NOMO-1 treated with DMSO at 0.1 percent for 48 hours (cell line): ENCODE results near the gene GRAMD4.
A peak's percentile ranks its signal among the peaks of the same experiment; 100 is the strongest.

Experiments
- DNase-seq: peaks from one replicate; lab custom pipeline; 2025; ENCODE audit not compliant: unreplicated experiment; lab: John Stamatoyannopoulos, UW

GRAMD4 gene

DNA sequence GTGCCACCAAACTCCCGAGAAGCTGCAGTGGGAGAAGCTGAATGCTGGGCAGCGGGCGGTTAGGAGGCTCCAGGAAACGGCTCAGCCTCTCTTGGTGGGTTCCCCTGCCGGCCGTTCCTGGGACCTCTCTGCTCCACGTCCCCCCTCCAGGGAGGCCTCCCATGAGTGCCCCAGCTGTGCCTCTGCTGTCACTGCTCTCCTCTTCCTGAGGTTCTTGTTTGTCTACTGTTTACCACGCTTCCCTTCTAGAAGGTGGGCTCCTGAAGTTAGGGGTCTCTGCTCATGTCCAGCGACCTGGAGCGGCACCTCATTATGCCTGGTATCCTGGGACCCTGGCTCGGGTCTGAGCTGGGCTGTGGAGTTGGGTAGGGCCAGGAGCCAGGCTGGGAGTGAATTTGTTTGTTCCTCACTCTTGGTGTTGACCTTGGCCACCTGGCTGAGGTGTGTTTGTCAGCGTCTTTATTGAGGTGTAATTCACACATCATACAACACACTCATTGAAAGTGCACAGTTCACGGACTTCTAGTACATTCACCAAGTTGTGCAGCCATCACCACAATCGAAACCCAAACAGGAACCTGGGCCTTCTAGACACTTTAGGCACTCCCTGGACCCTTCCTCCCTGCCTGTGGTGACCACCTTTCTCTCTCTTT is 37.8 kb upstream of the GRAMD4 start:
- DNase-seq: no peak

DNA sequence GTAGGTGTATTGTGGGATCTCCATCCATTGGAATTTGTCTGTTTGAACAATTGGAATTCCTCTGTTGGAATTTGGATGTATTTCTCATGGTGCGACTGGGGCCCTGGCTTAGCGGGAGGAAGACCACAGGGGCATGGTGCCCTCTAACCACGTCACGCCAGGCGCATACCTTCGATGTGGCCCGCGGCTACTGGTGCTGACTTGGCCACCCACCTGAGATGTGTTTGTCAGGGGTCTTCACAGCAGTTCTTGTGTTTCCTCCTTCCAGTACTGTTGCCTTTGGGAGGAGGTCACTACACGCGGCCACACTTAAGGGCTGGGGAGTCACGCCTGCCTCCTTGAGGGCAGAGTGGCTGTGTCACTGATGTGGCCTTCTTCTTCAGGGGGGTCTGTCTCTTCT is 36.6 kb upstream of the GRAMD4 start:
- no peak for DNase-seq

DNA sequence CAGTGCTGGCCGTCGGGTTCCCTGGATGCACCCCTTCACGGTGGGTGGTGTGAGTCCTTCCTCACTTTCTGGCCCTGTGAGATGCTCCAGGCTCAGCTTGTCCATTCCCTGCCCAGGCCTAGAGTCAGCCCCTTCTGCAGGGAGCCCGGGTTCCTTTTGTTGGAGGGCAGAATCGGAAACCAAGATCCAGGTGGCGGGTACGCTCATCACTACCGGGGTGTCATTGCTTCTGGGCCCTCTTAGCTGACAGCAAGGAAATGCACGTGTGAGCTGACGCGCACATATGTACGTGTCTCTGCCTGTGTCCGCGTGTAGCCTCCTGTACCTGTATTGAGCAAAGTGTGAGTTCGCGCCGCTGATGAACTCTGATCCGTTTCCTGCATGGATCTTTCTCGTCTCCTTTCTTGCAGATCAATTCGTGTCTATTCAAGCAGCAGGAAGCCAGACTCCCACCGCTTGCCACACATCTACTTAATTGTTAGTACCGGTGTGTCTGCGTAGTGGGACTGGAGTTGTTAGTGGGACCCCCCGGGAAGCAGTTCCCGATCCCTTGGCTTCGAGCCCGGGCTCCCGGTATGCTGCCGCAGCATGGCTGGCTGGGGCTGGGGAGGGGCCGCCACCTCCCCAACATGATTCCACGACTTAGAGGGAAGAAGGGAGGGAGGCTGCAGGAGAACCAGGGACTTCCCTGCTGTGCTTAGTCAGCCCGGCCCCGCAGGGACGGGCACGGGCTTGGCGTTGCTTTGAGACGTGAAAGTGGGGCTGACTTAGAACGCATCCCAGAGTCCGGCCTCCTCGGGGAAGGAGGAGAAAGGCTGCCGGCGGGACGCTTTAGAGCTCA is 35.9 kb upstream of the GRAMD4 start:
- DNase-seq: no peak

DNA sequence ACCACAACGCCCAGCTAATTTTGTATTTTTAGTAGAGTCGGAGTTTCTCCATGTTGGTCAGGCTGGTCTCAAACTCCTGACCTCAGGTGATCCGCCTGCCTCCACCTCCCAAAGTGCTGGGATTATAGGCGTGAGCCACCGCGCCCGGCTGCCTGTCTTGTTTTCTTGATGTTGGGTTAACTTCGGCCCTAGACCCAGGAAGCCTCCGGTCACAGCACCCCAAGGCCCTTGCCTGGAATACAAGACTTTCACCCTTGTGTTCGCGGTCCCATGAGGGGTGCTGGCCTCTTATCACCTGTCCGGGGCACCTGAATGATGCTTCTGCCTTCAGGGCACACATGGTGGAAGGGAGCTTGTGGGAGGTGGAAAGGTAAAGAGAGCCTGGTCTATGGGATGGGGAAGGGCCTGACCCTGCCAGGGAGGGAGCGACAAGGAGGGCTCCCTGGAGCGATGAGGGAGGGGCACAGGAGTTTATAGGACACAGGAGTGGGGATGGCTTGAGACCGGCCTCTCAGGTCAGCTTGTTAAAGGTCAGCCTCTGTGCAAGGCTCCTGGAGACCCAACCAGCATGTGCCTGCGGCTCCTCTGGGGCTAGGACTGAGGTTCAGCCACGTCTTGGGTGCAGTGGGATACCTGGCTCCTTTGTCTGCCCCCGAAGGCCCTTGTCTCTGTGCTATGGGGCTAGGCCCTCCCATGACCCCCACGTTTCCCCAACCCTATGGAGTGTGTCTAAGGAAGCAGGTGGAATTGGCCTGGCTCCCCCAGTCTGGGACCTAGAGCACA is 34.7 kb upstream of the GRAMD4 start:
- no peak for DNase-seq

DNA sequence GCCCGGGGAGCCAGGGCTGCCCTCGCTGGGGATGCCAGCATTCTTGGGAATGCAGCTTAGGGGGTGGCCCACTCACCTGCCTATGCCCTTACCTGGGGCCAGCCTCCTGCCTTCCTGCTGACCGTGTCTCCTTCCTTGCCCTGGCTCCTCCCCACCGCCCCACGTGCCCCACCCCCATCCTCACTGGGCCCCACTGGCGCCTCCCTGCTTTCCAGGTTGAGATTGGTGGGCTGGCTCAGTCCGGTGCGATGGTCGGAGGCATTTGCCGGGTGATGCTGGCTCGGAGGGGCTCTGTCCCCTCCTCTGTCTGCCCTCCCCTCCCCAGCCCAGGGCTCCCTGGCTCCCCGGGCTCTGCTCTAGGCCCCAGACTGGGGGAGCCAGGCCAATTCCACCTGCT is 34.1 kb upstream of the GRAMD4 start:
- no peak for DNase-seq

DNA sequence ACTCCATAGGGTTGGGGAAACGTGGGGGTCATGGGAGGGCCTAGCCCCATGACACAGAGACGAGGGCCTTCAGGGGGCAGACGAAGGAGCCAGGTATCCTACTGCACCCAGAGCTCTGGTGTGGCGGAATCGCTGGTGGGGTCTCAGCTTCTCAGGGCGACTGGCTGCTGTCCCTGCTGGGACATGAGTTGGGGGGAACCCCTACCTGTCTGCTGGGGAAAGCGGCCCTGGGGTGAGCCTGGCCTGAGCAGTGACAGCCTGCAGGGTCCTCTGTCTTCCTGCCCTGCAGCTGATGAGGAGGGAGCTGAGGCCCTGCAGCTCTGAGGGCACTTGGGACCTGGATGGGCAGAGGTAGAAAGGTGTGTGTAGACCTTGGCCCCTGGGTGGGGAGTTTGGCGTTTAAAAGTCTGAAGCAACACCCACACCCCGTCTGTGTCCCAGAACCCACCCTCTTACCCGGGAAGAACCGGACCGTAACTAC is 33.6 kb upstream of the GRAMD4 start:
- DNase-seq: no peak

DNA sequence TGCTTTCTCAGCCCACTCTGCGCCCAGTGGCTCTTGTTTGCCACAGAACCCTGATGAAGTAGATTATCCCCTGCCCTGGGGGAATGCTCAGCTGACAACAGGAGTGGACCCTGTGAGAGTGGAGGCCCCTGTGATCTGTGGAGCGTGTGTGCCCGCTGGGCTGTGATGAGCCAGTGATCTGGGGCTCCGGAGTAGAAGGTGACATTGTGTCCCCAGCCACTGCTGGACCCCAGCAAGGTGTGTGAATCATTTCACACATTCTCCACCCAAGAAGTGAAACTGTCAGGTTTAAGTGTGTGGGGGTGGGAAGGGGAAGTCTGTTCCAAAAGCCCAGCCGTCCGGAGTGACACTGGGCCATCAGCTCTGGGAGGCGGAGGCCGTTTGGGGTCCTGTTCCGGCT is 33.1 kb upstream of the GRAMD4 start:
- DNase-seq: peak; percentile 23

DNA sequence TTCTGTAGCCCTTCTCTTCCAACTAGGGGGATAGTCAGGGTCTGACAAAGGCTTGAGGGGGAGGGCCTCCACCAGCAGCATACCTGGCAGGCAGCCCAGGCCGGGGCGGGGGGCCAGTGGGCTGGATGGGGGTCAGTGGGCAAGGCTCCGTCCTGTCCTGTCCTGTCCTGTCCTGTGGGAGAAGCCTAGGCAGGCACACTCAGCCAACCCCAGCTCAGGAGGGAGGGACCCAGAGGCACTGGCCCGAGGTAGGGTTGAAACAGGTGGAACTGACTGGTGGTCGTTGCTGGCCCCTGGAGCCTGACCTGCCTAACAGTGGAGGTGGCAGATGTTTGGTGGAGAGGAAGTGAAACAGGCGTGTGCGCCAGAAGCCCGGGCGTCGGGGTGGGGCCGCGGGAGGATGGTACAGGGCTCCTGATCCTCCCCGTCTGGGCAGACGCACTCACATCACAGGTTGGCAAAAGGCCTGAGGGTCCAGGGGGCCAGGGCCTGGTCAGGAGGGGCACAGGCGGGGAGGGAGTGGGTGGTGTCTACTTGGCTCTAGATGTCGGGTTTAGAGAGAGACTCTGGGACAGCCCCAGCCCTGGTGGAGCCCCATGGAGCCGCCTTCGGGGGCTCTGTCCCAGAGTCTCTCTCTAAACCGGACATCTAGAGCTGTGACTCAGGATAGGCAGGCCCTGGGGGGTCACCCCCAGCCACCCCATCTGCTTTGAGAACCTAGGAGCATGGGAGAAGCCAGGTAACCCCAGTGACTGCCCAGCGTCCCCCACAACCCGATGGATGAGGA is 32.5 kb upstream of the GRAMD4 start:
- DNase-seq: peak; percentile 75

DNA sequence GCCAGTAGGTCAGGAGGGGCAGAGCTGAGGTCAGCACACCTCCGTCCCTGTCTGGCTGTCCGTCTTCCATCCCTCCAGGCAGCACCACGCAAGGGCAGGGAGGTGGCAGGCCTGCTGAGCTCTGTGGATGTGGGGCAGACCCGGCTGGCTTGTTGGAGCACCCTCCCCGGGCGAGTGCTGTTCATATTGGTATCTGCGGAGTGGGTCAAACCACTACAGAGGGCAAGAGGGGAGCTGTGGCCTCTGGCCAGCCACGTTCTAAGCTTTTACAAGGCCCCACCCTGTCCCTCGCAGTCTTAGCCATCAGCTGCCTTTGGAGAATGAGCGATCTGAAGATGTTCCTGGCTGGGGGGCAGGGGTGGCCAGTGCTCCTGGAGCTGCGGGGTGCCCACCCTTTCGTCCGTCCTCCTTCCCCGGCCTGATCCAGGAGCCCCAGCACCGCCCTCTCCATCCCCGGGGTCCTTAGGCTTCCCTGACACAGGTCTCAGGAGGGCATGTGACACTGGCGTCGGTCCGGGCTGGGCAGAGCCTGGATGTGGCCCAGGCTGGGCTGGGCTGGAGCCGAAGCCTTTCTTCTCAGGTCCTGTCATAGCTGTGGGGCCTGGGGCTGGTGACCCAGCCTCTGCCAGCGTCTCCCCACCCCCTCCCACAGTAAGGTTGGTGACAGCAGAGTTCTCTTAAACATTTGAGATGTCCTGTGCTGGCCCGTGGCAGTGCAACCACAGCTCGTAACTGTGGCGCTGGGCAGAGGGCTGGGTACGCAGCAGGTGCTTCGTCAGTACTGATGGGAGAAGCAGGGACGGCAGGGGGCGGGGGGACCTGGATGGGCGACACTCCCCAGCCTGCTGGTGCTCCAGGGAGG is 31.7 kb upstream of the GRAMD4 start:
- no peak for DNase-seq

DNA sequence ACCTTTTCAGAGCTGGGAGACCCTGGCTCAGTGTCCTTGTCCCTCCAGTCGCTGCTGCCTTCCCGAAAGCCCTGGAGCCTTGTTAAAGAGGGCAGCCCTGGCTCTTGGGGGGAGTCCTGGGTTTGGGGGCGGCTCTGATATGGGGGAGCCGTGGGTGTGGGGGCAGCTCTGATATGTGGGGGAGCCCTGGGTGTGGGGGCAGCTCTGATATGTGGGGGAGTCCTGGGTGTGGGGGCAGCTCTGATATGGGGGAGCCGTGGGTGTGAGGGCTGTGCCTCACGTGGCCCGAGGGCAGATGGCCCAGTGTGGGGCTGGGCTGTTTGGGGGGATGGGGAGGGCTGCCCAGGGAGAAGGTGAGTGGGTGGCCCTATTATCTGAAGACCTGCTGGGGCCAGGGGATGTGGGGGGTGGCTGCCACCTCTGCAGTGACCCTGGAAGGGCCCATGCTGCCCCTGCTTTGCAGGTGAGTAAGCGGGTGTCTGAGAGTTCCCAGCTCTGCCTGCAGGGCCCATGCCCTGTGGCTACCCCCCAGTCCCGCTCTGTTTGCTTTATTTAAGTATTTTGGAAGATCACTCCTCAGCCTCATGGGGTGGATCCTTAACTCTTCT is 30.9 kb upstream of the GRAMD4 start:
- DNase-seq: no peak

DNA sequence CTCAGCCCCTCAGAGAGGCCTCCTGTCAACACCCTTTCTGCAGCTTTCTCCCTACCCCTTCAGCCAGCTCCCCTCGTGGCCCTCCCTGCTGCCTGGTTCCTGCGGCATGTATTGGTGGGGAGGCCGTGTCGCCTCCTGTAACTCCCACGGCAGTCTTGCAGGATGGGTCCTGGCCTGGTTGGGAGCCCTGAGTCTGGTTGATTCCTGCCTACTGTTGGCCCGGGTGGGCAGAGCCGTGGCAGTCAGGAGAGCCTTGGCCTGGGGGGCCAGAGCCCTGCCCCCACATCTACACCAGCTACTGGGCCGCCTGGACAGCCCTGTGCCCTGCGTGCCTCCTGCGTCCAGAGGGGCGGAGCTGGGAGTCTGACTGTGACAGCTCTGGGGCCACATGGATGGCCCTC is 30.3 kb upstream of the GRAMD4 start:
- no peak for DNase-seq

DNA sequence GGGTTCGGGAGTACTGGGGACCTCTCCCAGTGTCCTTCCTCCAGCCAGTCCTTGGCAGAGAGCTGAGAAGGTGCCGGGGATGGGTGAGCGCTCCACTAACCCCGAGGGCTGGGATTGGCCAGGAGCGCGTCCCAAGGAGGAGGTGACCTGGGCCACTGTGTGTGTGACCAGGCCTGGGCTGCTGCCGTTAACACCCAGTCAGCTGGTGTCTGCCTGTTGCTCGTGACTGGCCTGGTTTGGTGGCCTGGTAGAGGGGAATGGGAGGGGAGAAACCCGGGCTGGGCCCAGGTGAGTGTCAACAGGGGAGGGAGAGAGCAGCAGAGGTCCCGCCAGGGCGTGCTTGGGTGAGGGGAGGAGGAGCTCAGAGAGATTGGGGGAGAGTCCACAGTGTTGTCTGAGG is 29.9 kb upstream of the GRAMD4 start:
- no peak for DNase-seq

DNA sequence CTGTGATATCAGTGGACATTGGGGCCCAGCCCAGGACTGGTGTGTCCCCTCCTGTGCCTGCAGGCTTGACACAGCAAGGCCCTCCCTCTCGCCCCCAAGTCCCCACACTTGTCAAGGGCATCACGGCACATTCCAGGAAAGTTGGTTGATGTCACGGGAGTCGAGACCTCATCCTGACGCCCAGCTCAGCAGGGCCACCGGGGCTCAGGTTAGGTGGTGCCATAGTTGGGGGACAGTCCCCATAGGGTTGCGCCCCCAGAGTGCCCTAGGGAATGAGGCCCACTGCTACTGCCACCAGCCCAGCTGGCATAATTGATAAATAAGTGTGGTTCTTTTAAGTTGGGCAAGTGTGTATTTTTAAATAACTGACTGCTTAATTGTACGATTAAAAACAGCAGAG is 28.3 kb upstream of the GRAMD4 start:
- DNase-seq: no peak

DNA sequence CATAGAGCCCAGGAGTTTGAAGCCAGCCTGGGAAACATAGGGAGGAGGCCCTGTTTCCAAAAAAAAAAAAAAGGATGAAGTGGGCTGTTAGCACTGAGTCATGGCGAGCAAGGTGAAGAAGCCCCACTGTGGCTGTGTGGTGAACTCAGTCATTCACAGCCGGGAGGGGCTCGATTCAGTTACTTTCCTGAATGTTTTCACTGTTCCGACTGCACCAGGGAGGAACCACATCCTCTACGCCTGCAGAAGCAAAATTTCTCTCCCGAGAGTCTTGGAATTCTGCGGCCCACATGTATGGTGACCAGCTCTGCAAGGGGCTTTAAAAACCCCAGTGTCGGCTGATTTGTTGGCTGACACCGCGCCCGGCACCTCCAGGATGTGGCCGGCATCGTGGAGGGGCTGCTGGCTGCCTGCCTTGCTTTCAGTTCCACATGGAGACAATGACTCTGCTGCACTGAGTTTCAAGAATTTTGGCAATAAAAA is 27.8 kb upstream of the GRAMD4 start:
- peak; percentile 72 for DNase-seq

DNA sequence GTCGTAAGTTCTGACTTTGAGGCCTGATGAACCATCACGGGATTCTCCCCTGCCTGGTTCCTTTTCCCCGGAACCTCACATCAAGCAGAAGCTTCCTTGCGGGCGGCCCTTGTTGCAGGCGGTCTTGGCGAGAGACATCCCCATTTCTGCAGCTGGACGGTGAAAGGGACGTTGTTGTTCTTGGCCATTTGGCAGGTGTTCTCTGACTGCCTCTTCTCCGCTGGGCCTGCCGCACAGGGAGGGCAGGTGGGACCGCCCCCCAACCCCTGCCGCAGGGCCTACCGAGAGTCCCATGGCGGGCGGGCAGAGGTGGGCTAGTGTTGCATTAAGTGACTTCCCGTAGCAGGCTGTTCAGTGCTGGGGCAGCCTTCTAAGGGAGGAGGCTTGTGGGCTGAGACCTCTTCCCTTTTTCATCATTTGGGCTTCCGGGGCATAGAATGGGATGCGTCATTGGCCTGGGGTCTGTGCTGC is 26.9 kb upstream of the GRAMD4 start:
- peak; percentile 92 for DNase-seq

DNA sequence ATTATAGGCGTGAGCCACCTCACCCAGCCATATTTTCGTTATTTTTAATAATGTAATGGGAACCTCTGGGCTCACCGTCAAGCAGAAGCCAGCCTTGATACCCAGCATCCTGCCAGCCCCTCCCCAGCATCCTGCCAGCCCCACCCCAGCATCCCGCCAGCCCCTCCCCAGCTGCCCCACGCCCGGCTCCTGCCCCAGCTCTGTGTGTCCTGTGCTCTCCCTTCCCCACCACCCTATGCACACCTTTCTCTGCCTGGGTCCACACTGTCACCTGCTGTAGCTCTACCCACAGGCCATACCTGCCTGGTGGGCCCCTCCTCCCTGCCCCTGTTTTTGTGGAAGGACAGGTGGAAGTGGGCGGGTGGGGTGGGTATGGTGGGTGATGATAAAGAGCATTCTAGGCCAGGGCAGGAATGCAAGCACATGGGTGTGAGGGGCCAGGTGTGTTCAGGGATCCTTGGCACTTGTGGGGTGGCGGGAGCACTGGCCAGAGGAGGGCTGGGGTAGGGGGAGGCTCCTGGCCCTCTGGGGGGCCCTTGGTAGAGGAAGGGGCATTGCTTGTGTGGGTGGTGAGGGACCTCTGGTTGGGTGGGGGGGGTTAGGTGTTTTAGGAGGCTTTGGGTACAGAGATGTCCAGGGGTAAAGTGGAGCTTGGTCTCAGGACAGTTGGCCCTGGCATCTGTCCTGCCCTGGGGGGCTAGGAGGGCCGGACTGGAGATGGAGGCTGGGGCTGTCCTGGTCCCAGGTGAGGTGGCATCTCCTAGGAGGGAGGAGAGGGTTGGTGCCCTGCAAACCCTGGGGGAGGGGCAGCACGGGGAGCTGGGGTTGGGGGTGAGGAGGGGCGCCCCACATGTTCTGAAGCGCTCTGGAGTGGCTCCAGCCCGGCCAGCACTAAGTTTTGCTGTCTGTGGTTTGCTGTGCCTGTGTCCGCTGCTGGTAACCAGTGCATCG is 25.9 kb upstream of the GRAMD4 start:
- no peak for DNase-seq

DNA sequence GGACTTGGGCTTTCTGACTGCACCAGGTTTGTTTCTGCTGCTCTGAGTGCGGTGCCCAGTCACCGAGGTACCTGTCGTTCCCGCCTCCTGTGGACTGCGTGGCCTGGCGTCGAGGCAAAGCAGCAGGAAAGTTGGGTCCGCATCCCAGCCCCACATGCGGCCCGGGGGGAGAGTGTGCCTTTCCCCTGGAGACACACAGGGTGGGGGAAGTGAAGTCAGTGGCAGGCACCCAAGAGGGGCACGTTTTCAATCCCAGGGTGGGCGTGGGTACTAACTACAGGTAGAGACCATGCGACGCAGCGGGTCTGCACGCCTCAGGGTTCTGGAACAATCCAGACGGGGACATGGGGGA is 25.3 kb upstream of the GRAMD4 start:
- DNase-seq: no peak

DNA sequence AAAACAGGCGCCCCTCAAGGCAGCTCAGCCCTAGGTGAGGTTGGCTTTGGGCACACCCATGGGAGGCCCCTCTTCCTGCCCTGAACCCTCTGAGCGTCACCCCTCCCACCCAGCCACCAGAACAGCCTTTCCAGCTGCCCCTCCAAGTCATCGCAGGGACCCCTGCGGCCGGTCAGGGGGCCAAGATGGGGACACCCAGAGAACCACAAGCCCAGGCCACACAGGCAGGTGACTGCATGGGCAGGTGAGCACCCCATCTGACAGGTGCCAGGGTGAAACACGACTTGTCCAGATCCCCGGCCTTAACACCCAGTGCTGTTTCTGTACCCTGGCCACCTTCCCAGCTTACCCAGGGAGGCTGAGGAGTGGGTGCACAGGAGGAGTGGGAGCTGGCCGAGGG is 24.6 kb upstream of the GRAMD4 start:
- no peak for DNase-seq
